Endothelial cell of umbilical vein (primary cell): ENCODE results near the gene NUMA1.

Experiments
- JUN ChIP-seq: IDR thresholded peaks from 2 replicates; pipeline ENCODE4 v1.6.1; 2011; ENCODE audit warnings: borderline replicate concordance, low read depth; ENCODE audit not compliant: insufficient read length, insufficient read depth
- POLR2A ChIP-seq: IDR thresholded peaks from 2 replicates; pipeline ENCODE4 v1.6.1; 2012; ENCODE audit warnings: low read depth, mild to moderate bottlenecking, control low read depth, low read length
- POLR2AphosphoS5 ChIP-seq: IDR thresholded peaks from 2 replicates; pipeline ENCODE4 v1.6.1; 2012; ENCODE audit warnings: low read depth, mild to moderate bottlenecking, control low read depth, low read length, moderate library complexity; ENCODE audit not compliant: insufficient read depth
- TF ChIP-seq, protein P1 (sequence below), 2 donors: IDR thresholded peaks; 1 replicate in 1 of 2; 2 replicates in 1 of 2; pipeline ENCODE4 v1.5.1; 2011; ENCODE audit warnings: low read length in 2 of 2, mild to moderate bottlenecking in 2 of 2, moderate library complexity in 2 of 2, control low read depth in 1 of 2, inconsistent platforms in 1 of 2, low read depth in 1 of 2; ENCODE audit not compliant: insufficient read depth in 1 of 2; ENCODE audit errors: extremely low read depth in 1 of 2
- TF ChIP-seq, protein P2 (sequence below): IDR thresholded peaks from 2 replicates; pipeline ENCODE4 v1.6.1; 2011; ENCODE audit not compliant: insufficient read depth, insufficient read length

DNA sequence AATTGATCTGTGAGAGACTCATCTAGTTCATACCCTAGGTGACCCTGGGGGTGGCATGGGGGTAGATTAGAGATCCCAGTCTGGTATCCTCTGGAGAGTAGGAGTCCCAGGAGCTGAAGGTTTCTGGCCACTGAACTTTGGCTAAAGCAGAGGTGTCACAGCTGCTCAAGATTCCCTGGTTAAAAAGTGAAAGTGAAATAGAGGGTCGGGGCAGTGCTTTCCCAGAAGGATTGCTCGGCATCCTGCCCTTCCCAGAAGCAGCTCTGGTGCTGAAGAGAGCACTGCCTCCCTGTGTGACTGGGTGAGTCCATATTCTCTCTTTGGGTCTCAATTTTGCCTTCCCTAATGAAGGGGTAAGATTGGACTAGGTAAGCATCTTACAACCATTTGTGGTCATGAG lies 81.0 kb downstream of the NUMA1 start:
- TF ChIP-seq, protein P1, sequence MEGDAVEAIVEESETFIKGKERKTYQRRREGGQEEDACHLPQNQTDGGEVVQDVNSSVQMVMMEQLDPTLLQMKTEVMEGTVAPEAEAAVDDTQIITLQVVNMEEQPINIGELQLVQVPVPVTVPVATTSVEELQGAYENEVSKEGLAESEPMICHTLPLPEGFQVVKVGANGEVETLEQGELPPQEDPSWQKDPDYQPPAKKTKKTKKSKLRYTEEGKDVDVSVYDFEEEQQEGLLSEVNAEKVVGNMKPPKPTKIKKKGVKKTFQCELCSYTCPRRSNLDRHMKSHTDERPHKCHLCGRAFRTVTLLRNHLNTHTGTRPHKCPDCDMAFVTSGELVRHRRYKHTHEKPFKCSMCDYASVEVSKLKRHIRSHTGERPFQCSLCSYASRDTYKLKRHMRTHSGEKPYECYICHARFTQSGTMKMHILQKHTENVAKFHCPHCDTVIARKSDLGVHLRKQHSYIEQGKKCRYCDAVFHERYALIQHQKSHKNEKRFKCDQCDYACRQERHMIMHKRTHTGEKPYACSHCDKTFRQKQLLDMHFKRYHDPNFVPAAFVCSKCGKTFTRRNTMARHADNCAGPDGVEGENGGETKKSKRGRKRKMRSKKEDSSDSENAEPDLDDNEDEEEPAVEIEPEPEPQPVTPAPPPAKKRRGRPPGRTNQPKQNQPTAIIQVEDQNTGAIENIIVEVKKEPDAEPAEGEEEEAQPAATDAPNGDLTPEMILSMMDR (IDR thresholded peaks at IDR 0.05; ENCODE audit: extremely low read depth in 1 of 2, insufficient read depth in 1 of 2, low read depth in 1 of 2, low read length in 2 of 2), result no peak
- no peak for TF ChIP-seq JUN
- no peak for TF ChIP-seq POLR2A
- TF ChIP-seq POLR2AphosphoS5, result no peak
- TF ChIP-seq, protein P2, sequence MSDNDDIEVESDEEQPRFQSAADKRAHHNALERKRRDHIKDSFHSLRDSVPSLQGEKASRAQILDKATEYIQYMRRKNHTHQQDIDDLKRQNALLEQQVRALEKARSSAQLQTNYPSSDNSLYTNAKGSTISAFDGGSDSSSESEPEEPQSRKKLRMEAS, result no peak
